Stomach (tissue), 9 donors: ENCODE results near the gene HEPHL1. TPM values are rescaled to one million over a fixed set of nuclear protein-coding genes. Genes with fewer than 3 reads are reported as not detected.
A peak's percentile ranks its signal among the peaks of the same experiment; 100 is the strongest.

Source experiments
- DNase-seq, 2 donors: peaks; one replicate each; pipeline versions ENCODE4 v3.0.0 to v3.0.0-alpha.2; 2013 to 2019
- H3K27ac ChIP-seq, 5 donors: fragments of 200-600 bp in 4 of 5; sonication (generic) in 4 of 5; one replicate each; pipeline ENCODE4 v1.5.1; 2013 to 2019; ENCODE audit warnings: mild to moderate bottlenecking in 1 of 5, moderate library complexity in 1 of 5
- H3K27me3 ChIP-seq, 3 donors: fragments of 200-600 bp; sonication (generic); one replicate each; pipeline ENCODE4 v1.5.1; 2017 to 2019; ENCODE audit warnings: mixed run types in 1 of 3
- H3K36me3 ChIP-seq, 4 donors: fragments of 200-600 bp; sonication (generic); 1 replicate in 3 of 4; 2 replicates in 1 of 4; pipeline ENCODE4 v1.5.1; 2016 to 2019
- H3K4me1 ChIP-seq, 4 donors: fragments of 200-600 bp; sonication (generic); one replicate each; pipeline ENCODE4 v1.5.1; 2016 to 2019
- H3K4me3 ChIP-seq, 4 donors: fragments of 200-600 bp; sonication (generic) in 3 of 4; one replicate each; pipeline ENCODE4 v1.5.1; 2016 to 2019; ENCODE audit warnings: mild to moderate bottlenecking in 1 of 4
- H3K9me3 ChIP-seq, 4 donors: fragments of 200-600 bp; sonication (generic); one replicate each; pipeline ENCODE4 v1.5.1; 2016 to 2019
- CTCF ChIP-seq, 7 experiments: fragments of 450-650 bp in 4 of 7; fragments of 200-600 bp in 3 of 7; sonication (generic) in 3 of 7; IDR thresholded peaks; one replicate each; pipeline ENCODE4 v1.5.1; 2016 to 2019; ENCODE audit warnings: antibody characterized with exemption in 7 of 7, control low read depth in 2 of 7, mild to moderate bottlenecking in 1 of 7
- EP300 ChIP-seq: sonication (generic); formaldehyde crosslinking; IDR thresholded peaks from one replicate; pipeline ENCODE4 v1.6.1; 2017; ENCODE audit warnings: antibody characterized with exemption
- POLR2A ChIP-seq, 4 donors: fragments of 450-650 bp; IDR thresholded peaks; one replicate each; pipeline ENCODE4 v1.6.1; 2016; ENCODE audit warnings: antibody characterized with exemption in 4 of 4, control low read depth in 2 of 4, mild to moderate bottlenecking in 1 of 4, moderate library complexity in 1 of 4
- POLR2AphosphoS5 ChIP-seq, 3 donors: sonication (generic); formaldehyde crosslinking; IDR thresholded peaks; one replicate each; pipeline ENCODE4 v1.6.1; 2016; ENCODE audit warnings: antibody characterized with exemption in 3 of 3
- WGBS, 5 donors: extraction: QIAGEN DNeasy Blood & Tissue Kit in 3 of 5; methylation state at CpG; one replicate each; pipeline versions ENCODE4 v1.1.5 to v1.1.7; 2013 to 2018; 5-methylcytosine and 5-hydroxymethylcytosine counted together
- intact Hi-C: fragments of 100-400 bp; cut with DNase I; formaldehyde crosslinking; loops from one replicate; pipeline ENCODE4 v1.15.1; 2023; ENCODE audit warnings: low total_unique reads
- polyA plus RNA-seq, 3 donors: library from polyadenylated mRNA; stranded (reverse); fragments of 200-250 nt; gene quantifications; one replicate each; pipeline ENCODE4 v1.2.3, GENCODE V29; 2013
- total RNA-seq, 5 donors: library from RNA; depleted of rRNA; stranded (reverse); fragments of >200 nt; gene quantifications; one replicate each; pipeline versions ENCODE4 v1.1.0 to v1.2.3, GENCODE V29; 2014 to 2016
- donor health status: healthy with polysubstance abuse.
- donor health status: Bipolar disorder and iron deficiency.
- donor health status: healthy.

Gene HEPHL1
- total and polyA plus RNA-seq, 8 donors: 0.60 TPM; not detected in 7

GRCh38 chr11:94128746-94129511 is 107.8 kb downstream of the HEPHL1 start, which contains the start of gene PANX1:
TSS of gene PANX1 (plus strand) at chr11:94128841. CDS start at chr11:94129313, 472 bp downstream.
- Histone ChIP-seq H3K4me3 (peak within 1 kb of the TSS; percentile 73 to 89 (median 78)), H3K4me1 (peaks cover 33 to 54% (median 48%) of the 10 kb centered on the region in 4 donors), H3K9me3 (no peaks in the 10 kb centered on the region), H3K36me3 (no peaks in the 10 kb centered on the region), H3K27ac (peak within 1 kb of the TSS; percentile 94 to 98 (median 96)), H3K27me3 (no peaks in the 10 kb centered on the region)
- intact Hi-C loops: no loop called here
- TF ChIP-seq POLR2AphosphoS5 (IDR thresholded peaks at IDR 0.05) (peak; percentile 72 to 84 (median 80)), EP300 (no peak)
- DNase-seq: peak; percentile 80 to 96
- 0% methylated on average over 22 to 92 of the region's 92 CpGs for WGBS, 5 donors

GRCh38 chr11:94129512-94130297 is 108.6 kb downstream of the HEPHL1 start:
- Histone ChIP-seq H3K36me3 (no peaks in the 10 kb centered on the region), H3K27ac (peak overlapping the region; percentile 94 to 98 (median 96)), H3K27me3 (no peaks in the 10 kb centered on the region), H3K9me3 (no peaks in the 10 kb centered on the region), H3K4me1 (peaks cover 37 to 62% (median 54%) of the 10 kb centered on the region in 4 donors), H3K4me3 (peak overlapping the region; percentile 73 to 89 (median 78))
- intact Hi-C loops: no loop called here
- peak in 1 of 2 donors; percentile 48 for DNase-seq
- TF ChIP-seq POLR2A (IDR thresholded peaks at IDR 0.05) (no peak), POLR2AphosphoS5 (IDR thresholded peaks at IDR 0.05) (no peak), EP300 (no peak), CTCF (IDR thresholded peaks at IDR 0.05) (no peak)
- WGBS, 5 donors: 7 to 11% (median 10%) methylated on average over 20 of the region's 20 CpGs

GRCh38 chr11:94130298-94131046 is 109.3 kb downstream of the HEPHL1 start:
- H3K36me3 ChIP-seq: no peaks in the 10 kb centered on the region
- no peaks in the 10 kb centered on the region for H3K9me3 ChIP-seq
- peaks cover 45 to 70% (median 60%) of the 10 kb centered on the region in 4 donors for H3K4me1 ChIP-seq
- TF ChIP-seq POLR2AphosphoS5 (IDR thresholded peaks at IDR 0.05) (peak; percentile 14 to 80 (median 79)), POLR2A (IDR thresholded peaks at IDR 0.05) (no peak)
- peak overlapping the region; percentile 53 to 98 (median 95) for H3K27ac ChIP-seq
- H3K27me3 ChIP-seq: no peaks in the 10 kb centered on the region
- DNase-seq: no peak
- H3K4me3 ChIP-seq: peak overlapping the region; percentile 73 to 89 (median 78)
- intact Hi-C loops: no loop called here
- 61 to 79% (median 69%) methylated on average over 7 of the region's 7 CpGs for WGBS, 5 donors

GRCh38 chr11:94131047-94131717 is 110.0 kb downstream of the HEPHL1 start:
- WGBS, 5 donors: 56 to 80% (median 72%) methylated on average over 3 of the region's 3 CpGs
- H3K4me3 ChIP-seq: peak overlapping the region in 3 of 4 donors; percentile 7 to 89 (median 9)
- TF ChIP-seq POLR2A (IDR thresholded peaks at IDR 0.05): no peak
- TF ChIP-seq POLR2AphosphoS5 (IDR thresholded peaks at IDR 0.05): no peak
- TF ChIP-seq EP300: no peak
- TF ChIP-seq CTCF (IDR thresholded peaks at IDR 0.05): no peak
- no peaks in the 10 kb centered on the region for H3K27me3 ChIP-seq
- peaks cover 50 to 77% (median 64%) of the 10 kb centered on the region in 4 donors for H3K4me1 ChIP-seq
- intact Hi-C loops: no loop called here
- no peaks in the 10 kb centered on the region for H3K9me3 ChIP-seq
- H3K36me3 ChIP-seq: no peaks in the 10 kb centered on the region
- peak overlapping the region in 4 of 5 donors; percentile 94 to 98 (median 96) for H3K27ac ChIP-seq
- DNase-seq: no peak
